ENCODE results near the gene GNAT1. TPM values are rescaled to one million over a fixed set of nuclear protein-coding genes. Genes with fewer than 3 reads are reported as not detected.
"Not testable (repeated sequence)": the region's sequence is repeated elsewhere in the genome, so short reads cannot be mapped to it uniquely, and the experiment has no call there.

The GNAT1 gene
- polyA plus RNA-seq, 3 donors: 0.03 TPM; not detected in 2

DNA sequence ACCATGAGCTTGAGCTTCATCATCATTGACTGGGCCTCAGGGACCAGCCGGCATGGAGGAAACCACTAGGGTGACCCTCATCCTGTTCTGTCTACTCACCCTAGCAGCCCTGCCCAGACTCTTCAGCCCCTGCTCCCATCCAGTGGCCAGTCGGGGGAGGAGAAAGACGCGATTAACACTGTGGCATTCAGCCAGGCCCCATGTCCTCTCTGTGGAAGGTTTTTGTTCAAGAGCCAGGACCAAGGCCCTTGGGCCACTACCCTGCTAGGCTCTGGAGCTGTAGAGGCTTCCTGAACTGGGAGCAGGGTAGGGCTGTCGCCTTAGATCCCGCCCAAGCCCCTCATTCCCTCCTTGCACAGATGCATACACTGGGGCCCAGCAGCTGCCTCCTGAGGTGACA, 28.7 kb downstream of the GNAT1 start:
- DNase-seq: no peak

DNA sequence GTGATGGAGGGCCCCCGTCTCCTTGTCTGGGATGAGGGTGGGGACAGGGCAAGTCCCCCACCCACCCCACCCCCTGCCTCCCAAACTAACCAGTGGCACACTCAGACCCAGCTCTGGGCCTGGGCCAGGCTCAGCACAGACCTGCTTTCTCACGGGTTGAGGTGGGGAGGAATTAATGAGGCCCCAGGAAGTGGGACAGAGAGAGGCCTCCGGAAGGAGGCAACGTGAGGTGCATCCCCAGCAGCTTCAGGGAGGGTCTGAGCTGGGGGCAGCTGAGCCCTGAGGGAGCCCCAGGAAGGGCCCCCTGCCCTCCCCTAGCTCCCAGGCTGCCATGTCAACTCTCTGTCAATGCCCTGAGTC, 29.6 kb downstream of the GNAT1 start:
- no peak for DNase-seq

DNA sequence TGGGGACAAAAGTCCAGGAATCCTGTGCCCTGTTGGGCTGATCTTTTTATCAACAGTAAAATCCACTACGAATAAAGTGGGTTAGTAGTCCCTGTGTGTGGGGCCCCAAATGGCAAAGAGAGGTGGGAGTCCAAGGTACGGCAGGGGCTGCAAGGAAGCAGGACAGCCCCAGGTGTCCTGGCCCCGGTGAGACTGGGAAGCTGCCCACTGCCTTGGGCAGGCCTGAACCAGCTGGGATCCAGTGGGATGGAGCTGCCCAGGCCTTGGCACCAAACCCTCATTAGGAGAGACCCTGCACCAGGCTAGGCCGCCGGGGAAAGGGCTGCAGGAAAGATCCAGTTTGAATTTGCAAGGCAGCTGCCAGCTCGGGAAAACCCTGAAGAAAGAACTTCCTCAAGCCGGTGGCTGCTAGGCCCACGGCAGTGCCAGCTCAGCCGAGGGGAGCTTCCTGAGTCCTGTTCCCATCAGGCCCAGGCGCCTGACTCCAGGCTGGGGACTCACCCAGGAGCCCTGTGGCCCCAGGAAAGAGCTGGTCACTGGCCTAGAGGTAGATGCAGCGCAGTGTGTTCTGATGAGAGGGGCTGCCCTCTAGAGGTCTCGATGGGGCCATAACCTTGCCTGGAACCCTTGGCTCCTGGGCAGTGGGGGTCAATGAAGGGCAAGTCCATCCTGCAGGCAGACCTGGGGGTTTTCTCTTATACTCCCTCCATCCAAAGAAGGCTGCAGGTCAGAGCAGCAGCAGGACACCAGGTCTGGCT, 30.2 kb downstream of the GNAT1 start:
- DNase-seq: no peak

DNA sequence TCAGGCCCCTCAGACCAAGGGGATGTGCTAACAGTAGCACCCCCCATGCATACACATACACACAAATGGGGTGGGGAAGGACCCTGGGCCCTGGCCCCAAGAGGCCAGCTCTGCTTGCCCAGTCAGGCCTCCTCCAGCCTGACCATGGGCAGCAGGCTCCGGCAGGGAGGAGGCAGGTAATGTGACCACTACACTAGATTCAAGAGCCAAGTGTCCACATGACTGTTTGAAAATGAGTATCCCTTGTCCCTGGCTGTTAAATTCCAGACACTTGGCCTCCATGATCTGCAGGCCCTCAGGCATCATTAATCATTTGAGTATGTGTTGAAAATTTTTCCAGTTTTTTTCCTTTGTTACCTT, 30.7 kb downstream of the GNAT1 start:
- DNase-seq: no peak

DNA sequence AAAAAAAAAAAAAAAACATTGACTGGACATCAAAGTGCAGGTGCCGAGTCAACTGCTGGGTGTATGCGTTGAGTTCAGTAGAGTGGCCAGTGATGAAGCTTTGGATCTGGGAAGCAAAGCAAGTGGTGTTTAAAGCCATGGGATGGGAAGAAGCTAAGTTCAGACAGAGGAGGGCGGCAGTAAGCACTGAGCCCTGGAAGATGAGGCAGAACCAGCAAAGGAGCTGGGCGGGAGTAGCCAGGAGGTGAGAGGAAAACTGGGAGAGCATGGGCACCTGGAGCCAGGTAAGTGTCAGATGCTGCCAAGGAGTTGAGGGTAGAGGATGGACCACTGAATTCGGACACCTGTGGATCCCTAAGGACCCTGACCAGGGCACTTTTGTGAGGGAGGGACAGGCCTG, 33.2 kb downstream of the GNAT1 start:
- DNase-seq: no peak

DNA sequence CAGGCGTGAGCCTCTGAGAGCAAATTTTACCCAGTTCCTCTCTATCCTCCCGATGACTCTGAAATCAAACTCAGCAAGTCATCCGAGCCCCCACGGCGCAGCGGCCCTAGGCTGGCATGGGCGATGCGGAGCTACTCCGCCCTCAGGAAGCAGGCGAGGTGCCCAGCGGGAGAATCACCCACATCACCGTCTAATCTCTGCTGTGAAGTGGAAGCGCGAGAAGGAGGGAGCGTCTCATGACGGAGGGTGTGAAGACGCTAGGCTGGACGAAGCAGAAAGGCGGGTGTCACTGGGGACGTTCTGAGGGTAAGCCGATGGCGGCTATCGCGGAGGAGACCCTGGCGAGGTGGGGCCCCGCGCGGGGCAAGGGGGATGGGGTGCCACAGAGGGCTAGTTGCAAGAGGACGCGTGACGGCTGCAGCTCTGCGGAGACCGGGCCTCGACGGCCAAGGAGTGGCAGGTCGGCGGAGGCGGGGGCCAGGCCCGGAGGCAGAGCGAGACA, 35.5 kb downstream of the GNAT1 start:
- no peak for DNase-seq

DNA sequence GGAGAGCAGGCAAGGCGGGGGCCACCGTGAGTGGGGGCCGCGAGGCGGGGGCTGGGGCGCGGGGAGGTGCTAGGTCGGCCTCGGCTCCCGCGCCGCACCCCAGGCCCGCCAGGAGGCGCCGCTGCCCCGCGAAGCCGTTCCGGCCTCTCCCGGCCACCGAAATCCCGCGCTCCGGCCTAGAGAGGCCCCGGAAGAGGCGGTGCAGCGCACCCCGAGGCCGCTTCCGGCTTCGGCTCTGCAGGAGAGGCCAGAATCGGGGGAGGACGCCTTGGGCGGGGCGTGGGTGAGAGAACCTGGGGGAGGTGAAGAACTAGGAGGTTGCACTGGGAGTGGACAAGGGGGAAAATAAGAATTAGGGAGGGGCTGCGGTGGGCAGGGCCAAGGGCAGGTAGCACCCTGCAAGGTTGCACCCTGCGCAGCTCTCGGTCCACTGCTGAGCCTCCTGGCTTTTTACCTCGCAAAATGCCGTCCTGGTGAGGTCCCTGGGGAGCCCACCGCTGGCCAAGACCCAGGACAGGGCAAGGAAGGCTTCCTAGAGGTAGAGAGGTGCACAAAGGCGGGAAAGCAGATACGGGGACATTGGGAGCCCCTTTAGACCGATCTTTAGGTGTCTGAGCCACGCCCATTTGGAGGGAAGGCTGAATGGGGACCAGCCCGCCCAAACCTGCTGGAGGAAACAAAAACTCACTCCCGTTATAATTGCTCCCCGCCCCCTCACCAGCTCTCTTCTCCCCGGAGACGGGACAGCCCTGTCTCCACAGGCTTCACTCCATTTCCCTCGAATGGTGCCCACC, 36.2 kb downstream of the GNAT1 start:
- peak; percentile 96 for DNase-seq

DNA sequence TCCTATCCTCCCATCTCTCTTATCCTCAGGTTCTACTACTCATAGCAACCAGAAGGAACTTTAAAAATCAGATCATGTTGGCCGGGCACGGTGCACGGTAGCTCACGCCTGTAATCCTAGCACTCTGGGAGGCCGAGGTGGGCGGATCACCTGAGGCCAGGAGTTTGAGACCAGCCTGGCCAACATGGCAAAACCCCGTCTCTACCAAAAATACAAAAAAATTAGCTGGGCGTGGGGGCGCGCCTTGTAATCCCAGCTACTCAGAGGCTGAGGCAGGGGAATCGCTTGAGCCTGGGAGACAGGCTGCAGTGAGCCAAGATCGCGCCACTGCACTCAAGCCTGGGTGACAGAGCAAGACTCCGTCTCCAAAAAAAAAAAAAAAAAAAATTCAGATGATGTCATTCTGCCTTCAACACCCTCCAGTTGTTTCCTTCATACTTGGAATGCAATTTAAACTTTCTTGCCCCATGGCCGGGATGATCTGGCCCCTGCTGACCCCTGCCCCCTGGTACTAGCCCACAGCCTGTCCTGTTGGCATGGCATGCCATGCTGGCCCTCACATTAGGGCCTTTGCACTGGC, 36.9 kb downstream of the GNAT1 start:
- not testable (repeated sequence) for DNase-seq

DNA sequence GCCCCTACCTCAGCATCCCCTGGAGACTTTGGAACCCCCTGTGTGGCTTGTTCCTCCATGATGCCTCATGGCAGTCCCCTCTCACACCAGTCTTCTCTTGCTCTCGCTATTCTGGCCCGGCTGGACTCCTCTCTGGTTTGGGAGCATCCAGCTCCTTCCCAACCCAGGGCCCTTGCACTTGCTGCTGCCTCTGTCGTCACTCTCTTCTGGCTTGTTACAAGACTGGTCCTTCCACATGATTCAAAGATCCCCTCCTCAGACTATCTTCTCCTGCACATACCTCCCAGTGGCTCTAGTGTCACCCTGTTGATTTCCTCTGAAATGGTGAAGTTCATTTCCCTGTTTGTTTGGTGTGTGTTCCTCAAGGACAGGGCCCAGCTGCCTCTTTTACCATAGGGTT, 38.1 kb downstream of the GNAT1 start:
- DNase-seq: no peak

DNA sequence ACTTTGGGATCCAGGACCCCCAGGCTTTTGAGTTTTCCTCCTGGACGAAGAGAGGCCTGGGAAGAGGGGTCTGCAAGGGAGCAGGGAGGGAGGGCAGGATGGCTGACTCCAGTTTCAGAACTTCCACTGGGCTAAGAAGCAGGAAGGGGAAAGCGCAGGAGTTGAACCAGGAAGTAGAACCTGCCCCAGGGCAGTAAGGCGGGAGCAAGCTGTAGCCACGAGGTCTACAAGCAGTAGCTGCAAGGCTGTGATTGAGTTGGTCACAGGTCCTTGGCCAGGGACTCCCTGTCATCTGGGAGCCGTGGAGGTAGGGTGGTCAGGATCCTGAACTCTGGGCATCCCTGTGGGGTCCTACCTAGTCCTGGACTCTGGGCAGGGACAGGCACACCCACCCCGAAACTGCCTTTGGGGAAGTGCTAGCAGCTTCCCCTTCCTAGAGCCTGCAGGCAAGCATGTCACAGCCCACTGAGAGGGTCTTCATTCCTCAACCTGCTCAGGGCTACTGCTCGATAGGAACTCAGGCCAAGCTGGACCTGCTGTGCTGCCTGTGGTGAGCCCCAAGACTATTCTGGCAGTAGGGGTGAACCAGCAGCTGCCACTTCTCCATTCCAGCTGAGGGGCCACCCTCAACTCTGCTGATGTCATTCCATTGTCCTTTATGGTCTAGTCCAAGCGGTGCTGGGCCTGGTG, 38.8 kb downstream of the GNAT1 start:
- no peak for DNase-seq

DNA sequence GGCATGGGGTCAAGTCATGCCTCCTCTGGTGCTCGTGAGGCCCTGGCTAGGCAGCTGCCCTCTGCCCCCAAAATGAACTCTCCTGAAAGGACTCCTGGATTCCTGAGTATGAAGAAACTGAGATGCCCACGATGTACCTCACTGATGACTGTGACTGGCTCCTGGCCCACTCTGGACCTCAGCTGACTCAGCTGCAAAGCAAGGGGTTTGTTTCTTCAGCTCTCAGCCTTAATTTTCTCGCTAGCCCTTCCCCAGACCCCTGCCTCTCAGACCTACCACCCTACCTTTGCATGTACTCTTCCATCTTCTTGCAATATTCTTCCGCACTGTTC, 39.4 kb downstream of the GNAT1 start:
- no peak for DNase-seq

DNA sequence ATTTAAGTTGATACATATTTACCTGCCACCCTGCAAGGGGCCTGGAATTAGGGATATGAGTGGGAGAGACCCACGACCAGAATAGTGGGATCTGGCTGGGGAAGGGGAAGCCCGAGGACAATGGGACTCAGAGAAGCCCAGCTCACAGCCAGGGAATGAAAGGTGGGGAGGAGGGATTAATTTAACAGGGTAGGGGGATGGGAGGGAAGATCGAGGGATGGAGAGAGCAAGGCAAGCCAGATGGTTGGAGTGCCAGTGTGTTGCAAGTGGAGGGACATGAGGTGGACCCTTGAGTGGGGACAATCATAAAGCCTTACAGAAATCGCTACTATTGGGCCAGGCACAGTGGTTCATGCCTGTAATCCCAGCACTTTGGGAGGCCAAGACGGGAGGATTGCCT, 40.2 kb downstream of the GNAT1 start:
- DNase-seq: no peak

DNA sequence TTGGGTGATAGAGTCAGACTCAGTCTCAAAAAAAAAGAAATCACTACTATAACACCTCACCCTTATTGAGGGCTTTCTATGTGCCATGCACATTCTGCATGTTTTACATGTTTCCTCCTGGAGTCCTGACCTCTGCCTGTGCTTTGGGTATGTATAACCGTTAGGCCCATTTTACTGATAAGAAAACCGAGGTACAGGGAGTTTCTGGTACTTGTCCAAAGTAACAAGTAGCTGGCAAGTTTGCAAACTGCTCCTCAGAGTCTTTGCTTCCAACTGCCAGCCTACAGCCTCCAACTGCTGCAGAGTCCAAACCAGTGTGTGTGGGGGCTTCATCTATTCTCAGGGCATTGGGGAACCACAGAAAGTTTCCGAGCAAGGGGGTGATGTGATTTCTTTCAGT, 40.9 kb downstream of the GNAT1 start:
- DNase-seq: no peak

DNA sequence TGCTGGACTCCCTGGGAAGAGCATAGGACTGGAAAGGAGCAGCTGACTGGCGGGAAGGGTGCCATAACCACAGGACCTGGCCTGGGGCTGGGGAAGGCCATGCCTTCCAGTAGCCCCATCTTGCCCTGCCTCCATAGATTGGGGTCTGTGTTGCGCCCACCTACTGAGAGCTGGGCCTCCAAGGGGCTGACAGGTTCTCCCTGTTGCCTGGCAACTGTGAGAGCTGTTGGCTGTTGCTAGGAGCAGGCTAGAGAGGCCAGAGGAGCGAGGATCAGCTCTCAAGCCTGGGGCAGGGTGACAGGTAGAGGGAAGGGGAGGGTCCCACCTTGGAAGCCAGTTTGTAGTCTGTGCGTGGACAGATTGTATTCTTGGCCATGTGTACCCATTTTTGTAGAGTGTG, 41.8 kb downstream of the GNAT1 start:
- DNase-seq: no peak

DNA sequence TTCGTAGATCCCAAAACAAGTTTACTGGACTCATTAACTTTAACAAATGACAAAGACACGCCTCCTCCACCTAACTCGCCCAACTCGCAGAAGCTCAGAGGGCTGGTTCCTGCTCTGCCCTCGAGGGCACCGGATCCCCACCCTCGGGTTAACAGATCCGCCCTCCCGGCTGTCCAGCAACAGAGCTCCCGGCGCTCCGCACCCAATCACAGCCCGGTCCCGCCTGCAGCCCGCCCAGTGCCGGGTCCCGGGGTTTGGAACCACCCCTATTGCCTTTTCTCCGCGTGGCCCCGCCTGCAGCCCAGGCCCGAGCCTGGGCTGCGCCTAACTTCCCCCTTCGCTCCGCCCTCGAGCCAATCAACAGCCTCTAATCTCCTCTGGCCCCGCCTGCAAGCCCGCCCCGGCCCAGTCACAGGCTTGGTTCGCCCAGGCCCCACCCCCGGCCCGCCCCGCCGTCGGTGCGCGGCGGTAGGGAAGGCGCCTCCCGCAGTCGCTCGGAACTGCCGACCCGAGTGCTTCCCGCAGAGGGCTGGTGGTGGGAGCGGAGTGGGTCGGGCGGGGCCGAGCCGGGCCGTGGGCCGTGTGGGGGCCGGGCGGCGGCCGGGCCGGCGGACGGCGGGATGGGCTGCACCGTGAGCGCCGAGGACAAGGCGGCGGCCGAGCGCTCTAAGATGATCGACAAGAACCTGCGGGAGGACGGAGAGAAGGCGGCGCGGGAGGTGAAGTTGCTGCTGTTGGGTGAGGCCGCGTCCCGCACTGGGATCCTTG, 44.5 kb downstream of the GNAT1 start, which contains the start of gene GNAI2:
TSS of gene GNAI2 (plus strand) at position 489 of the 768 bp plus-strand sequence. CDS start at position 621, 132 bp downstream.
- peak; percentile 99 for DNase-seq

DNA sequence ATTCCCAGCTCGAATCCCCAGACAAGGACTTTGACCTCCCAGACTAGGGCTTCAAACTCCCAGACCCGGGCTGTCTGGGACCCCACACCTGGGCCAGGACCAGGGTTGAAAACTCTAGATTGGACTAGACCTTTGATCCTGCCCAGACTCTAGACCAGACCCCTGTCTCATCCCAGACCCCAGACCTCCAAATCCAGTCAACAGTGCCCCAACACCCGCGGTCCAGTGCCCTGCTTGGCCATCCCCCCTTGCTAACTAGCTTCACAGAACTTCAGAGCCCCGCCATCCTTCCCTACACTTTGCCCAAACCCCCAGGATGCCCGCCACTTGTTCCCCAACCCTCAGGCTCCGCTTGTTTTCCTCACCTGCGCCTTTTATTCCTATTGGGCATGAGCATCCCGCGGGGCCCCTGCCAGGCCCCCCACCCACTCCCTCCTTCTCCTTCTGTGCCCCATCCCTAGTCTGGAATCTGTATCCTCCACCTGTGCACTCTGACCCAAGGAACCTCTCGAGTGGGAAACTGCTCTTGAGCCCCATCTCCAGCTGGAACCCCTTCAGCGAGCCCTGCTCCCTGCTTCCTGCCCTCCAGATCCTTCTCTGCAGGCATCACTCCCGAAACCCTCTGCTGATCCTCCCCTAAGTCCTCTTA, 45.2 kb downstream of the GNAT1 start:
- no peak for DNase-seq

DNA sequence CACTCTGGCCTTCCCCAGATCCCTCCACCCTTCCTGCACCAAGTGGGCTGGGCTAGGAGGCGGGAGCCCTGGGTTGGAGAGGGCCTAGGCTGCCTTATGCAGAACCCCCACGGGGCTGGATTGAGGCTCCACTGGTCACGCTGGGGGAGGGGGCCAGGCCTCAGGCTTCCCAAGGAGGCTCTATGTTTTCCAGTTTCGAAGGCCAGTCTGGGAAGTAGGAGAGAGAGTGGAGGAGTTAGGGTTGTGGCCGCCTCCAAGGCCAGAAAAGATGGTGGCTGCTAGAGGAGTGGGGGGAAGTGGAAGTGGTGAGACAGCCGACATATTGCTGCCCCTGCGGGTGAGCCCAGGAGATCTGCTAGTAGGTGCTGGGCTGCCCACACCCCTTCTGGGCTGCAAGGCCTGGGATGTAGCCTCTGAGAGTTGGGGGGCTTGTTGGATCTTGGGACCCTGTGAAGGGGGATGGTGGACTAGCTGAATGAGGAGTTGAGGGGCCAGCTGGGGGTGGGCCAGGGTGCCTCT, 45.8 kb downstream of the GNAT1 start:
- no peak for DNase-seq

DNA sequence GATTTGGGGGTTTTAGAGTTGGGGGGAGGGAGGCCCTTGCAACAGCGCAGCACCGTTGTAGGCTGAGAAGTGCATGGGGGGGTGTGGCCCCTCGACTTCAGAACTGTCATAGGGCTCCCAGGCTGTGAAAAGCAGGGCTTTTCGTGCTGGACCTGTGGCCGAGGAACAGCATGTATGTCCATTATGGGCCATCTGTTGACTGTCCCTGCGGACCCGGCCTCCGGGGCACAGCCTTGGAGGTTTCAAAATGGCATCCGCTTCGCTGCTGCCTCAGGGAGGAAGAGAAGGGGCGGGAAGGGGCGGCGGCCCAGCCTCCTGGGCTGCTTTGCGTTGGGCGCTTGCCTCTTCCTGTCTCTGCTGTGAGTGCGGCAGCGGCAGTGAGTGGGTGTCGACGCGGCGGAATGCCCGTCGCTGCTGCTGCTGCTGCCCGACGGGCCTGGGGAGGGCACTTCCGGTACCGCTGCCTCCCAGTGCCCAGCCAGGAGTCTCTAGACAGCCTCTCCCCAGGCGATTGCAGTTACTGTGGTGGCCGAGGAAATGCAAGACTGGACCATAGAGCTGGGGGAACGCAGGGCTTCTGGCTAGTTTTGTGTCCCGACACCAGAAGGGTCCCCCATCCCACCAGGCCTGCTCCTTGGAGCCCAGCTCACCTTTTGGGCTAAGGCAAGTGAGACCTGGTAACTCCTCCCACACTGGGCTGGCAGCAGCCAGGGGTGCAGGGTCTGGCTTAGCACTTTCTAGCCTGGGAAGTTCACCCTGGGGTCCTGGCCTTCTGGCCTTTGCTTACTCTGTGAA, 46.5 kb downstream of the GNAT1 start:
- DNase-seq: peak; percentile 73

DNA sequence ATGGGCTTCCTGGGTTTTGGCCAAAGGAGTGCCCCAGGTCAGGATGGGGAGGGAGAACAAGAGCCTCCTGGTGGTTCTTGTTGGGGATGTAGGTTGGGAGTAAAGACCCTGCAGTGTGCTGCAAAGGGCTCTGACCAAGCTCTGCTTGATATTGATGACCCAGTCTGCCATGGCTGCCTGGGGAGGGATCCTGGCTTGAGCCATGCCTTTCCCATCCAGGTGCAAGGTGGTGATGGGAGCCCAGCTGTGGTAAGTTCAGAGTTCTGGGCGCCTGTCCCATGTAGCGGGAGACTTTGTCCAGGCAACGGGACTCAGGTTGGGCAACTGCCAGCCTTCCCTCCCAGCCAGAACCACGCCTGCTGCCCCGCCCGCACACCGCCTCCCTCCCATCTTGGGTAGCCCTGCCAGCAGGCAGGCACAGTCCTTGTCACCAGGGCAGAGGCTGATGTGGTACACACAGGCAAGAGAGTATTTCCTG, 47.2 kb downstream of the GNAT1 start:
- no peak for DNase-seq

DNA sequence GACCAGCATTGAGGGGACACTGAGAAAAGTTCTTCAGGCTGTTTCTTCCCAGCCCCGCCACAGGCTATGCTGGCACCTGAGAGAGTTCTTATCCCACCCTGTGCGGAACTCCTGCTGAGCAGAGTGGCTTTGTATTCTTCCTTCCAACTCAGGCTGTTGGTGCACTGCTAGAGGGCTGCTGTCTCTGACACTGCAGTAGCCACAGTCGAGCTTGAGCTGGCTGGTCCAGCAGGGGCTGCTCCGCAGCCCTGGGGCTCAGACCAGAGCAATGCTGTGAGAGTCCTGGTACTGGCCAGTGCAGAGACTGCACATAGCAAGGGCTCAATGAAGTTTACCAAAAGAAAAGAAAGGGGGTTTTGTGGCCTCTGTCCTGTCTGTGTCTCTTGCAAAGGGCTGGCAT, 48.2 kb downstream of the GNAT1 start:
- no peak for DNase-seq
